Measurements from ENCODE around the gene MYO10.
"Not testable (repeated sequence)": the region's sequence is repeated elsewhere in the genome, so short reads cannot be mapped to it uniquely, and the experiment has no call there.

MYO10 gene

DNA sequence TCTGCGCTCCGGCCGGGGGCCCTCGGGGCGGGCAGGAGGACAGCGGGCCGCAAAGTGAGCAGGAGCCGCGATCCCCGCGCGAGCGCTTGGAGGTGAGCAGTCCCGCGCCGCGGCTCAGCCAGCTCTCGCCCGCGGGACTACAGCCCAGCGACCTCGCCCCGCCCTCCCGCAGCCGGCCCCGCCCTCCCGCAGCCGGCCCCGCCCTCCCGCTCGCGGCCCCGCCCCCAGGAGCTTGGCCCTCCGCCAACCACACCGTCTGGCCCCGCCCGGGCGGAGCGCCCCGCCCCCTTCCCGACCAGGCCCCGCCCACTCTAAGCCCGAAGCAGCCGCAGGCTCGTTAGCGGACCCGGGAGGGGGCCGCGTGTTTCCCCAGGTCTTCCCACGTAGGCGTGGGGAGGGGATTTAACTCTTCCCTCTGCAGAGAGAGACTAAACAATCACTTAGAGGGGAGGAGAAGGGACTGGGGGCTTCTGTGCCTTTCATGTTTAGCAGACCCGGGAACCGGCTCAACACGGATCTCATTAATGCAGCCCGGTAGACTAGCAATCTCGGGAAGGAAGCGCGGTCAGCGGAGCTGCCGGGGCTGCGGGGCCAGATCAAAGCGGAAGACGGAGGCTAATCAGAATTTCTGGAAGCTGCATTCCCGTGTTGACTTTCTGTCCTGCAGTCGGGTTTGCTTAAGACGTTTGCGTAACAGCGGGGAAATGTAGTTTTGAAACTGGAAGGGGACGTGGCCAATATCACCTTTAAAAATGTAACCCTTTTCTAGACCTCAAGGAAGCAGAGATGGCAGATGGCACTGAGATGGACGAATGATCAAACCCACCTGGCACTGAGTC lies at the start of gene MYO10:
MYO10 (minus strand) TSS at position 139 of the 839 bp plus-strand sequence. CDS start 480 bp downstream, outside the sequence.
- peak; percentile 94 for DNase-seq (ENCODE audit: low spot score)

GRCh38 chr5:16985304-16985703 lies 49.2 kb upstream of the MYO10 start:
- DNase-seq (ENCODE audit: low spot score) = not testable (repeated sequence)

DNA sequence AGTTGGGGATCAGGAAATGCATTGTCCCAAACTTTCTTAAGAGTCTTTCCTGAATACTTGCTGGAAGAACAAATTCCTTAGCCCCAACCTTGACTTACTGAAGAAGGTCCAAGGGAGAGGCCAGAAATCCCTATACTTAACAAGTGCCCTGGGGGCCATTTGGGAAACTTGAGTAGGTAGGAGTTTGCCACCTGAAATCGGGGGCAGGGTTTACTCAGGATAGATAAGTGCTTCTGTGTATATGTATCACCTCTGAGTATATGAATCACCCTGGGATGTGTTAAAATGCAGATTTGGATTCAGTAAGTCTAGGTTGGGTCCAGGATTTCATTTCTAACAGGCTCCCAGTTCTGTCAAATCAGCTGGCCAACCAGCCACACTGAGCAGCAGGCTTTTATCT lies 47.9 kb upstream of the MYO10 start:
- no peak for DNase-seq (ENCODE audit: low spot score)

DNA sequence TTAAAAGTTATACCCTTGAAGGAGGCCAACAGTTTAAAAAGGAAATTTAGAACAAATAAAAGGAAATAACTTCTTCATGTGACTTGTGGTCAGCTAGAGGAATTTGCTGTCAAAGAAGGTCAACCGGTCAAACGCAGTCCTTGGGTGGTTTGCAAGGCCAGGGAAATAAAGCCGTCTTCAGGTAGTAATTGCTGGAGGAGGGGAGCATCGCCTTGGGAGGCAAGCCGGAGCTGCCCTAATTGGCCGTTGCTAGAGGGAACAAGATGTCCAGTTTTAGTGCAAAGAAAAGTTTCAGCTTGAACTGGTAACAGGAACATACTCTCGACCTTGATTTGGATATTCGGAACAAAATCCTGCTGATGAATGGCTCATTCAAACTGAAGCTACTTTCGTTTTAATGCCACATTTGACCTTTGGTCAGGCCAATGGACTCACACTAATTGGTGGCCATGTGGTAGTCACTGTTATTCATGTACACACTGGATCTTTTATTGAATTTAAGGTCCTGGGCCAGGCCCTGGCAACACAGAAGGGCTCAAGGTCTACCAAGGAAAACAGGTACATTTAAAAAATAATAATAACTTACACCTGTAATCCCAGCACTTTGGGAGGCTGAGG lies 47.0 kb upstream of the MYO10 start:
- DNase-seq (ENCODE audit: low spot score) = no peak

GRCh38 chr5:16981700-16982099 lies 45.6 kb upstream of the MYO10 start:
- no peak for DNase-seq (ENCODE audit: low spot score)

DNA sequence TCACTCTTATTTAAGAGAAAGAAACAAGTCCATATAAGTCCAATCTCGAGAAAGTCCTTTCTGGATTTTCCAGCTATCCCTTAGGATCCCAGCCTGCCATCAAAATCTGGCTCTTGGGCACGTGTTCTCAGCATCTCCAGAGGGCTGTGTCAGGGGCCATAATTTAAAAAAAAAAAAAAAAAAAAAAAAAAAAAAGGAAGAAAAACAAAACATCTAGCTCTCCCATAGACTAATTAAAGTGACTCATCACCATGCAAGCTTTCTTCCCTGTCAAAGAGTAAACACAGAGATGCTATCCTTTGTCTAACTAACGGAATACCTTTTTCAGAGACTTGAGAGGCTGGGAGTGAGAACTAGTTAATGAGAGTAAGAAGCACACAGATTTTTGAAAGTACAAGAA lies 44.9 kb upstream of the MYO10 start:
- DNase-seq (ENCODE audit: low spot score) = no peak

DNA sequence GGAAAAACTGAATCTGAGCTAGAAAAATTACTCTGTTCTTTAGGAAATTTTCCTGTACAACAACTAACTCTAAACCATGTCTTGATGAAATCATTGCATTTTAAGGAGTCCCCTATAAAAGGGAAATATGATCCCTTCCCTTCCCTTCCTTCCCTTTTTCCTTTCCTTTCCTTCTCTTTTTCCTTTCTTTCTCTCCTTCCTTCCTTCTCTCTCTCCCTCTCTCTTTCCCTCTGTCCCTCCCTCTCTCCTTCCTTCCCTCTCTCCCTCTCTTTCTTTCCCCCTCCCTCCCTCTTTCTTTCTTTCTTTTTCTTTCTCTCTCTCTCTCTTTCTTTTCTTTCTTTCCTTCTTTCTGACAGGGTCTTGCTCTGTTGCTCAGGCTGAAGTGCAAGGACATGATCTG lies 42.2 kb upstream of the MYO10 start:
- DNase-seq (ENCODE audit: low spot score) = no peak

- DNase-seq (ENCODE audit: low spot score) = no peak
Observed at GRCh38 chr5:16976625-16977008, 40.5 kb upstream of the MYO10 start.

GRCh38 chr5:16975950-16976624 lies 40.0 kb upstream of the MYO10 start:
- no peak for DNase-seq (ENCODE audit: low spot score)

- no peak for DNase-seq (ENCODE audit: low spot score)
Observed at GRCh38 chr5:16974981-16975380, 38.9 kb upstream of the MYO10 start.

GRCh38 chr5:16970826-16971225 lies 34.7 kb upstream of the MYO10 start:
- no peak for DNase-seq (ENCODE audit: low spot score)

DNA sequence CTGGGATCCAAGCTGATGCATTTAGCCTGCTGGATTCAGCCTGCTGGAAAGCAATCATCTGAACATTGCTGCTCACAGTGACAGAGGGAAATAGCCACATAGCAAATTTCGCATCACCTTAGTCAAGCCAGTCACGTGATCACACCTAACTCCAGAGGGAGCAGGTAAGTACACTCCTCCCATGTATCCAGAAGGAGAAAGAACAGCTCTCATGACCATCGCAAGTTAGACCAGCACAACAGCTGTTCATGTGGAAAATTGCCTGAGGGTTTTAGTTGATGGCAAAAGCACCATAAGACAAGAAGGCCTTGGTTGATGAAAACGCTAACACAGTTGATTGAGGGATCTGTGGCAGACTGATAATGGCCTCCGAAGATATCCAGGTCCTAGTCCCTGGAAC lies 34.2 kb upstream of the MYO10 start:
- no peak for DNase-seq (ENCODE audit: low spot score)

DNA sequence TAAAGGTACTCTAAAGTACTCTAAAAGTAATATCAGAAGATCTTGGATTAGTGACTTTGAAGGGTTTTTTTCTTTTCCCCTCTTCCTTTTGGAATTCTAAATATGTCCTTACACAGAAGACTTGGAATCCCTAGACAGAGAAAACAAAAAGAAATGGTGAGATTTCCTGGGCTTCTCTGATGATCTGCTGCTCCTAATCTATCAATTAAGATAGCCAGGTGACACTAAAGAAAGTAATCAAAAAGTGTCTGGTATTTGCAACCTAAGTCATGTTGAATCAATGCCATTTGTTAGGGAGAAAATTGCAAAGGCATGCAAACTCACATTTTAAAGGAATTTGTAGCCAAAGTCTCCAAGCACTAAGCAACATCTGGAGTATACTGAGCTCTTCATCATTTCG lies 29.5 kb upstream of the MYO10 start:
- DNase-seq (ENCODE audit: low spot score) = no peak

GRCh38 chr5:16963821-16964220 lies 27.7 kb upstream of the MYO10 start:
- DNase-seq (ENCODE audit: low spot score) = no peak

GRCh38 chr5:16961131-16961530 lies 25.0 kb upstream of the MYO10 start:
- DNase-seq (ENCODE audit: low spot score) = no peak

DNA sequence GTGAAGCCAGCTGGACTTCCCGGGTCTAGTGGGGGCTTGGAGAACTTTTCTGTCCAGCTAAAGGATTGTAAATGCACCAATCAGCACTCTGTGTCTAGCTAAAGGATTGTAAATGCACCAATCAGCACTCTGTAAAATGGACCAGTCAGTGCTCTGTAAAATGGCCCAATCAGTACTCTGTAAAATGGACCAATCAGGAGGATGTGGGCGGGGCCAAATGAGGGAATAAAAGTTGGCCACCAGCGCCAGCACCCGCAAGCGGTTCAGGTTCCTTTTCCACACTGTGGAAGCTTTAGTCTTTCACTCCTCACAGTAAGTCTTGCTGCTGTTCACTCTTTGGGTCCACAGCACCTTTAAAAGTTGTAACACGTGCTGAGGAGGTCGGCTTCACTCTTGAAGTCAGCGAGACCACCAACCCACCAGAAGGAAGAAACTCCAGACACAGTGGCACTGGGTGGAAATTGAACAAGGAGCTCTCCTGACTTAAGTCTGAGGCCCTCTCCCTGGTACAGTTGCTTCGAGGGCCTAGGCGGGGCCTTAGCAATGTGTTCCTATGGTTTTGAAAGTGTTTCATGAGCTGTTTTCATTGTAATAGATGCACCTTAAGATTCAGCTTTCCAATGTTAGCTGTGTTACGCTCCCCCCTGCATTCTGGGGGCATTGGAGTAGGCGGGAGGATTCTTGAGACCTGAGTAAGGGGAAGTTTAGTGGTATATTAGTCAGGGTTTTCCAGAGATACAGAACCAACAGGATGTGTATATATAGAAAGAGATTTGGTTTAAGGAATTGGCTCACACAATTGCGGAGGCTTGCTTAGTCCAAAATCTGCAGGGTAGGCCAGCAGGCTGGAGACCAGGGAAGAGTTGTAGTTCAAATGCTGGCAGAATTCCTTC lies 21.5 kb upstream of the MYO10 start:
- DNase-seq (ENCODE audit: low spot score) = no peak

- DNase-seq (ENCODE audit: low spot score) = no peak
Observed at GRCh38 chr5:16953729-16954128, 17.6 kb upstream of the MYO10 start.

- peak; percentile 39 for DNase-seq (ENCODE audit: low spot score)
Observed at GRCh38 chr5:16952968-16953671, 17.0 kb upstream of the MYO10 start.

- DNase-seq (ENCODE audit: low spot score) = no peak
Observed at GRCh38 chr5:16946725-16947124, 10.6 kb upstream of the MYO10 start.

DNA sequence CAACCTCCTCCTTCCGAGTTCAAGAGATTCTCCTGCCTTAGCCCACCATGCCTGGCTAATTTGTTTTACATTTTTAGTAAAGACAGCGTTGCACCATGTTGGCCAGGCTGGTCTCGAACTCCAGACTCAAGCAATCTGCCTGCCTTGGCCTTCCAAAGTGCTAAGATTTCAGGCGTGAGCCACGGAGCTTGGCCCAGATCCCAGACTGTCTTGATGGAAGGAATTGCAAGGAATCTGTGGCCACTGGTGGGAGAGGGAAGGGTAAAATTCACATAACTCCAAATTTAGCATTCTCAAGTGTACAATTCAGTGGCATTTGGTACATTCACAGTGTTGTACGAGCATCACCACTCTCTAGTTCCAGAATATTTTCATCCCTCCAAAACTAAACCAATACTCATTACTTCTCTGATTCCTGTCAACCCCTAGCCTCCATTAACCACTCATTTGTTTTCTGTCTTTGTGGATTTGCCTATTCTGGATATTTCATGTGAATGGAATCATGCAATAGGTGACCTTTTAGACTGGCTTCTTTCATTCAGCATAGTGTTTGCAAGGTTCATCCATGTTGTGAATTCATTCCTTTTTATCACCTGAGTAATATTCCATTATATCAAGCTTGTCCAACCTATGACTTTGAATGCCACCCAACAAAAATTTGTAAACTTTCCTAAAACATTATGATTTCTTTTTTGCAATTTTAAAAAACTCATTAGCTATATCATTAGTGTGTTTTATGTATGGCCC lies 8.9 kb upstream of the MYO10 start:
- DNase-seq (ENCODE audit: low spot score) = no peak
